ENCODE data around the gene CEP41.
"Not testable (repeated sequence)": the region's sequence is repeated elsewhere in the genome, so short reads cannot be mapped to it uniquely, and the experiment has no call there.

The CEP41 gene

GRCh38 chr7:130379921-130380860 is 60.6 kb downstream of the CEP41 start, which contains the start of gene CPA1:
TSS of gene CPA1 (plus strand) at chr7:130380494. CDS start at chr7:130380521, 27 bp downstream.
- TF ChIP-seq, protein P1, sequence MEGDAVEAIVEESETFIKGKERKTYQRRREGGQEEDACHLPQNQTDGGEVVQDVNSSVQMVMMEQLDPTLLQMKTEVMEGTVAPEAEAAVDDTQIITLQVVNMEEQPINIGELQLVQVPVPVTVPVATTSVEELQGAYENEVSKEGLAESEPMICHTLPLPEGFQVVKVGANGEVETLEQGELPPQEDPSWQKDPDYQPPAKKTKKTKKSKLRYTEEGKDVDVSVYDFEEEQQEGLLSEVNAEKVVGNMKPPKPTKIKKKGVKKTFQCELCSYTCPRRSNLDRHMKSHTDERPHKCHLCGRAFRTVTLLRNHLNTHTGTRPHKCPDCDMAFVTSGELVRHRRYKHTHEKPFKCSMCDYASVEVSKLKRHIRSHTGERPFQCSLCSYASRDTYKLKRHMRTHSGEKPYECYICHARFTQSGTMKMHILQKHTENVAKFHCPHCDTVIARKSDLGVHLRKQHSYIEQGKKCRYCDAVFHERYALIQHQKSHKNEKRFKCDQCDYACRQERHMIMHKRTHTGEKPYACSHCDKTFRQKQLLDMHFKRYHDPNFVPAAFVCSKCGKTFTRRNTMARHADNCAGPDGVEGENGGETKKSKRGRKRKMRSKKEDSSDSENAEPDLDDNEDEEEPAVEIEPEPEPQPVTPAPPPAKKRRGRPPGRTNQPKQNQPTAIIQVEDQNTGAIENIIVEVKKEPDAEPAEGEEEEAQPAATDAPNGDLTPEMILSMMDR (IDR thresholded peaks at IDR 0.05; ENCODE audit: borderline replicate concordance, insufficient read depth, low read depth, low read length) = no peak
- H3K4me3 ChIP-seq (ENCODE audit: low read depth, low read length) = no peak within 1 kb of the TSS

- TF ChIP-seq, protein P1 (IDR thresholded peaks at IDR 0.05; ENCODE audit: borderline replicate concordance, insufficient read depth, low read depth, low read length) = no peak
- H3K4me3 ChIP-seq (ENCODE audit: low read depth, low read length) = no peak overlapping the region
These were observed 61.3 kb downstream of the CEP41 start for GRCh38 chr7:130379532-130379920.

GRCh38 chr7:130379019-130379418 is 61.8 kb downstream of the CEP41 start:
- TF ChIP-seq, protein P1 (IDR thresholded peaks at IDR 0.05; ENCODE audit: borderline replicate concordance, insufficient read depth, low read depth, low read length) = no peak
- no peak overlapping the region for H3K4me3 ChIP-seq (ENCODE audit: low read depth, low read length)

DNA sequence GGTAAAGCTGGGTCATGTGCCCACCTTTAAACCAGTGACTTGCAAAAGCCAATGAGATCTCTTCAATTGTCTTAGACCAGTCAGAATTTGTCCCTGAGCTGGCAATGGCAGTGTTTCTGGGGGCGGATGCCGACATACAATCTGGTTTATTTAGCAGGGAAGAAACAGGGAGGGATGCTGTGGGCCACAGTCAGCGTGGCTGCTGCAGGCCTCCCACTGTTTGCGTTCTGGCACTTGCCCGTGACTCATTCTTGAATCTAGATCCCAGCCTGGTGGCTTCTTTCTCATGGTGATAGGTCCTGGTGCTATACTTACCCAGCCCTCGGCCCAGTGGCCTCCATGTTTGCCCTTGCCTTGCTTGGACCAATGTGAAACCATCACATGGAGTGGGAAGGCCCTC is 63.6 kb downstream of the CEP41 start:
- no peak overlapping the region for H3K4me3 ChIP-seq (ENCODE audit: low read depth, low read length)
- TF ChIP-seq, protein P1 (IDR thresholded peaks at IDR 0.05; ENCODE audit: borderline replicate concordance, insufficient read depth, low read depth, low read length) = no peak

- H3K4me3 ChIP-seq (ENCODE audit: low read depth, low read length) = not testable (repeated sequence)
These were observed 64.4 kb downstream of the CEP41 start for GRCh38 chr7:130376461-130376860.

DNA sequence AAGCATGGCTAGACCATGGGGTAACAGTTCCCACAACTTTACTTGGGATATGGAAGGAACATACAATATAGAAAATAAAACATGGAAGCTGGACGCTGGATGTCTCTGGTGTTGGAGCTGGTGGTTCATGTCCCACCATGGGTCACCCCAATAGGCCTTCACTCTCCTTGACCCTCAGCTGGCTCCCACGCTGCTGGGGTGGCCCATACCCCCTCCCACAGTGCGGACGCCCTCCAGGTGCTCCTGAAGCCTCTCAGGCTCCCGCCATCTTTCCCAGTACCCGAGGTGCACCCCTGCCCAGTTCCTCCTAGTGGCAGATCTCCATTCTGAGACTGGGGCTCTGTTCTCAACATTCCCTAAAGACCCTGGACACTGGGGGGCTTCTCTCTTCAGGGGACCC is 66.3 kb downstream of the CEP41 start:
- TF ChIP-seq, protein P1 (IDR thresholded peaks at IDR 0.05; ENCODE audit: borderline replicate concordance, insufficient read depth, low read depth, low read length) = no peak
- H3K4me3 ChIP-seq (ENCODE audit: low read depth, low read length) = no peak overlapping the region

- no peak overlapping the region for H3K4me3 ChIP-seq (ENCODE audit: low read depth, low read length)
- TF ChIP-seq, protein P1 (IDR thresholded peaks at IDR 0.05; ENCODE audit: borderline replicate concordance, insufficient read depth, low read depth, low read length) = no peak
These were observed 68.2 kb downstream of the CEP41 start for GRCh38 chr7:130372402-130373165.

Measured in GM12875 (cell line).